ENCODE measurements around the gene INPP5J.

GRCh38 chr22:31126869-31127175 lies 4.1 kb downstream of the INPP5J start:
- TF ChIP-seq CTCF (conservative IDR thresholded peaks at IDR 0.05; ENCODE audit: low read depth in 2 of 2) = no peak
- no peak for TF ChIP-seq CREB1 (CRISPR knock-in tag; IDR thresholded peaks at IDR 0.05; ENCODE audit: low read depth)
- TF ChIP-seq EZH2 (IDR thresholded peaks at IDR 0.05; ENCODE audit: low read depth, unreplicated experiment) = no peak
- TF ChIP-seq POLR2AphosphoS5 (IDR thresholded peaks at IDR 0.05; ENCODE audit: low read depth) = no peak
- no peak for TF ChIP-seq EZH2phosphoT487 (IDR thresholded peaks at IDR 0.05; ENCODE audit: unreplicated experiment)

Data from GM23338 (cell line).